Raji (cell line): ENCODE measurements around the gene MT2A.

Experiments used
- POLR2A ChIP-seq: IDR thresholded peaks from 2 replicates; pipeline ENCODE4 v1.6.1; 2011; ENCODE audit warnings: low read depth, low read length, control low read depth; ENCODE audit not compliant: insufficient read depth

Gene MT2A

GRCh38 chr16:56657555-56658326, 49.4 kb downstream of the MT2A start, which contains the start of gene MT1F:
Gene MT1F, plus strand, starts transcription at chr16:56657959. Its CDS starts 100 bp downstream, at chr16:56658059.
- TF ChIP-seq POLR2A: no peak

- TF ChIP-seq POLR2A: no peak
Measured at GRCh38 chr16:56658327-56658875, 50.0 kb downstream of the MT2A start.
